Subcutaneous preadipocyte (primary cell): ENCODE results near the gene COX11. TPM values are rescaled to one million over a fixed set of nuclear protein-coding genes. Genes with fewer than 3 reads are reported as not detected.

Experiments
- small RNA-seq: library from RNA; depleted of rRNA; stranded (forward); fragments of <200 nt; gene quantifications from one replicate; pipeline ENCODE3, GENCODE V24; 2012
- total RNA-seq: library from RNA; depleted of rRNA; stranded (reverse); fragments of >200 nt; gene quantifications from 2 replicates; pipeline ENCODE4 v1.2.3, GENCODE V29; 2012

The COX11 gene
- 59.4 and 95.5 TPM in 2 replicates for total RNA-seq

GRCh38 chr17:54968262-54968987, at the start of gene COX11, which contains the start of gene STXBP4:
TSS of gene COX11 (minus strand) at chr17:54968654. CDS start at chr17:54968646, 8 bp downstream.
TSS of gene STXBP4 (plus strand) at chr17:54968765. CDS start at chr17:54986220, 17,455 bp downstream.

Small RNA genes within 50 kb of the gene (small RNA-seq; reads per million reads assigned to genes)
- gene AC007485.1 = not detected

Other genes with a start within 250 kb of the COX11 start
- gene TOM1L1, start 67.8 kb downstream of the COX11 start, total RNA-seq = 16.2 and 30.3 TPM in 2 replicates
- 13.5 and 16.5 TPM in 2 replicates for gene STXBP4, start 111 bp upstream of the COX11 start, total RNA-seq